DMS153 treated with DMSO at 0.1 percent for 48 hours (cell line): ENCODE measurements around the gene SERPINA7.
"Not testable (repeated sequence)": the region's sequence is repeated elsewhere in the genome, so short reads cannot be mapped to it uniquely, and the experiment has no call there.

Source experiments
- DNase-seq: peaks from one replicate; lab custom pipeline; 2025; ENCODE audit not compliant: unreplicated experiment; lab: John Stamatoyannopoulos, UW

SERPINA7 gene, protein sequence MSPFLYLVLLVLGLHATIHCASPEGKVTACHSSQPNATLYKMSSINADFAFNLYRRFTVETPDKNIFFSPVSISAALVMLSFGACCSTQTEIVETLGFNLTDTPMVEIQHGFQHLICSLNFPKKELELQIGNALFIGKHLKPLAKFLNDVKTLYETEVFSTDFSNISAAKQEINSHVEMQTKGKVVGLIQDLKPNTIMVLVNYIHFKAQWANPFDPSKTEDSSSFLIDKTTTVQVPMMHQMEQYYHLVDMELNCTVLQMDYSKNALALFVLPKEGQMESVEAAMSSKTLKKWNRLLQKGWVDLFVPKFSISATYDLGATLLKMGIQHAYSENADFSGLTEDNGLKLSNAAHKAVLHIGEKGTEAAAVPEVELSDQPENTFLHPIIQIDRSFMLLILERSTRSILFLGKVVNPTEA

DNA sequence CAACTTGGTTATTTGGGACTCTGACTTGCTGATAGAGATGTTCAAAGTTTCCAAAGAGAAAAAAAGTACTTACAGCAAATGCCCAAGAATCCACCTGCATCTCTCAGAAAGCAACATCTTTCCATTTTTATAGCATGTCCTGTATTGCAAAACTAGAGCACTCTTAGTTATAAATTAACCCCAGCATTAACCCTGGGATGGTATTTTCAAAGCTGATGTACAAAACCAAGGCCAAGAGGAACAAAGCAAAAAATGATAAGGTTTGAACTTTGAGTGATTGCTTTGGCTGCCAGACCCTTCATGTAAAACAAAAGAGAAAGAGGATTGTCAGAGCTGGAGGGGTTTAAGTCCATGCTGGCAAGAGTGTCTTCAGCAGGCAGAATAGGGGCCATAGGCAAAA lies at the start of gene SERPINA7:
Gene SERPINA7, minus strand, starts transcription at position 103 of the 400 bp plus-strand sequence. CDS start 1,669 bp downstream, outside the sequence.
- DNase-seq = no peak

DNA sequence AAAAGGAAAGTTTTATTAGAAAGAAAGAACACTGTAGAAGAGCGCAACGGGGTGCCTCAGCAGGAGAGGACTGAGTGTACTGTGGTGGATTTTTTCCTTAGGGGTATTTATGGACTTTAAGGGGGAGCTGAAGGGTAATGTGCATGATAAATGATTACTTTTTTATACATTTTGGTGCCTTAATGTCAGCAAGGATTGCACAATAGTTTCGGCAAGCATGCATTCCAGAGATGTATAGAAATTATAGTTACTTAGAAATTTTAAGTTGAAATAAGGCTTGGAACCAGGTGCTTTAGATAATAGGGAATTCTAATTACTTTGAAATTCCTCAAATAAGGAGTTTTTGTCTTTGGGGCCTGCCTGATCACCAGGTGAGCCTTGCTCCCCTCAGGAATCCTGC lies 30.5 kb upstream of the SERPINA7 start:
- DNase-seq = no peak

DNA sequence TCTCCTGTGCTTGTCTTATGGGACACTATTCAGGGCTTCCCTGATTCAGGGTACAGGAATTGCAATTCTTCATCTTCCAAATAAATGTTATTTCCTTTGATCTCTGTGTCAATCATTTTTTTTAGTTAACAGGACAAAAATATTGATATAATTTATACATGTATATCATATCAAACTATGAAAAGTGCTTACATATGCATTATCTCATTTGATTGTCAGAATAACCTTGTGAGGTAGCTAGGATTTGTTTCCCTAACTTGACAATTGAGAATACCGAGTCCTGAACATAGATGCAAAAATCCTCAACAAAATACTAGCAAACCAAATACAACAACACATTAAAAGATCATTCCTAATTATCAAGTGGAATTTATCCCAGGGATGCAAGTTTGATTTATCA lies 11.5 kb upstream of the SERPINA7 start:
- DNase-seq = no peak

DNA sequence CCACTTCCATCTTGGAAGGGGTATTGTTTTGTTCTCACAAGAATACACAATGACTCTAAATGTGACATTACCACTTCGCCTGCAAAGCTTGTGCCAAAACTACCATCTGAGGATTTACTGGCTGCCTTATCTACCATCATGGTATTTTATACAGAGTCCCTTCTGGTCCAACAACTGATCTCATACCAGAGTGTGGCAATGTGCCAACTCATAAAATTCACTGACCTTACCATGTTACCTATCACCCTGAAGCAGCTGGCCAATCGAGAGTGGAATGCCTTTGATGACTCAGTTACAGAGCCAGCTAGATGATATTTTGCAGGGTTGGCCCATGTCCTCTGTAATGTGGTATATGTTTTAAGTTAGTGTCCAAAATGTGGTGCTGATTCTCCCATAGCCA lies 3.8 kb upstream of the SERPINA7 start:
- no peak for DNase-seq

DNA sequence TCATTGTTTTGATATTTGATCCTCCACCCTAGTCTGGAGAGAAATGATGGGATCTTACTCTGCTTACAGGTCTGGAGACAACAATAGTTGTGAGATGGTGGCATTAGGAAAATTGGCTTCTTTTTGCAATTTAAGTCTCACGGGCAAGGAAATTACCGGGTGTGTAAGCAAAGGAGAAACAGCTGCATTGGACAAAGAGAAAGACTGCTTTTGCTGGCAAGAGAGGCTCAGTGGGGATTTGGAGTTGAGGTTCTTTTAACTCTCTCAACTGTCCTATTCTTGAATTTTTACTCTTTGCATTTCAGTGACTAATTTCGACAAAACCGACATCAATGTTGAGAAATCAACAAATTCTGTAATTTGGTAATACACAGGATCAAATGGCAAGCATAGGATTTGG lies 2.3 kb upstream of the SERPINA7 start:
- DNase-seq = no peak

DNA sequence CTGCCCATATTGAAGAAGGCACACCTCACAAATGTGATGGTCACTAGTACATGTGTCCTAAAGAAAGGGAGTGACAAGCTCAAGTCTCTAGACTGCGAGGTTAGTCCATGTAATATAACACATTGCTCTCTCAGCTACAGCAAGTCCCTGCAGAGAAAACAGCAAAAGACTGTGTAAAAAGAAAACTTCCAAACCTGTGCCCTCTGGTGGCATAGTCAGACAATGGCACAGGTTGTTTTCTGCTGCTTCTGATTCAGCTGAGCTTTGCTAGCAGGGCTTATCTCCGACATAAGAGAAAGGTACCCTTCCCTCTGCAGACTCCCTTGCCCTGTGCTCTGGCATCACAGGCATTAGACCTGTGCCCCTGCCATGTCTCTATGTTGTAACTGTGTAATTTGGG lies 1.4 kb upstream of the SERPINA7 start:
- no peak for DNase-seq

DNA sequence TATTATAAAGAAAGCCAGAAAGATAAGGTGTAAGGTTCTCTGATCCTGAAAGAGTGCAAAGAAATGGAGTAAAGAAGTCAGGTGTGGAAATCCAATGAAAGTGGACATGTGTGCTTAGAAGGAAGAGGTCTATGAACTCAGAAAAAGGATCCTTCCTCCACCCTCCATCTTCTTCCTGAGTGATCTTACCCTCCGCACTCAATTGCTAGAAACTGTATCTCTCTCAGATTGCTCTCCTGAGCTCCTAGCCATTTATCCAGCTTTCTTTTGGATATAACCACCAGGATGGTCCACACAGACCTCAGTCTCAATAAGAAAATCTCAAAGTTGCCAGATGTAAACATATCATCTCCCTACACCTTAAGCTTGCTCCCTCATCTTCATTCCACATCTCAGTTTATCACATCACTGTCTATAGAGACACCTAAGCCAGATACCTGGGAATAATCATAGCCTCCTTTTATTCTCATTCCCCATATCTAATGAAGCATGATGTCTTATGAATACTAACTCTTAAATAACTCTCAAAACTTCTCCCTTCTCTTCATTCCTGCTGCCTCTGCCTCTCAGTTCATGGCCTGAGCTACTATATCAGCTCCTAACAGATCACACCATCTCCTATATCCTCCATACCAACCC lies 573 bp downstream of the SERPINA7 start:
- no peak for DNase-seq

DNA sequence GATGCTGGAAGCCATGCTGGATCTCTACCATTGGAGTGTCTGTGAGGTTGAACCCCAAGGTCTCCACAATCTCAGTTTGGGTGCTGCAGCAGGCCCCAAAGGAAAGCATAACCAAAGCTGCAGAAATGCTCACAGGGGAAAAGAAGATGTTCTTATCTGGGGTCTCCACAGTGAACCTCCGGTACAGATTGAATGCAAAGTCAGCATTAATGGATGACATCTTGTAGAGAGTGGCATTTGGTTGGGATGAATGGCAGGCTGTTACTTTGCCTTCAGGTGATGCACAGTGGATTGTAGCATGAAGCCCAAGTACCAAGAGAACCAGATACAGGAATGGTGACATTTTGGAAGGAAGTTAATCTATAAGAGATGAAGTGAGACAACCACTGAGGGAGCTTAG lies 1.8 kb downstream of the SERPINA7 start:
- DNase-seq = no peak

DNA sequence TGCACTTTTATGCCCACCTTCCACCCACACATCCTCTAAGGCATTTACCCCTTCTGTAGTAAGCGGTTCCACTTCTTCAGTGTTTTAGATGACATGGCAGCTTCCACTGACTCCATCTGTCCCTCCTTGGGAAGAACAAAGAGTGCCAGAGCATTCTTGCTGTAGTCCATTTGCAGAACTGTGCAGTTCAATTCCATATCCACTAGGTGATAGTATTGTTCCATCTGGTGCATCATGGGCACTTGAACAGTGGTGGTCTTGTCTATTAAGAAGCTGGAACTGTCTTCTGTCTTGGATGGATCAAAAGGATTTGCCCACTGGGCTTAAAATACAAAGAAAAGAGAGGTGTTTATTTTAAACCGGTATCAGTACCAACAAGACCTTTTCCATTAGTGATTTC lies 3.5 kb downstream of the SERPINA7 start:
- no peak for DNase-seq

DNA sequence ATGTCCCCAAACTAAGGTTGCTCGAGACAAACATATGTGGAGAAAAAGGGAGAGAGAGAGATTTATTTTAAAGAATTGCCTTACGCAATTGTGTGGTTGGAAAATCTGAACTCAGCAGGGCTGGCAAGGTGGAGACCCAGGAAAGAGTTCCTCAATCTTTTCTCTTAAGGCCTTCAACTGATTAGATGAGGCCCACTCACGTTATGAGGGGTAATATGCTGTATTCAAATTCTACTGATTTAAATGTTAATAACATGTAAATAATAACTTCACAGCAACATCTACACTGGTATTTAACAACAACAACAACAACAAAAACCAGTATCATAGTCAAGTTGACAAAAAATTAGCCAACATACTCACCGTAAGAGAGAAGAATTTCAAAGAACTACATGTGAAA lies 14.6 kb downstream of the SERPINA7 start:
- DNase-seq = no peak

DNA sequence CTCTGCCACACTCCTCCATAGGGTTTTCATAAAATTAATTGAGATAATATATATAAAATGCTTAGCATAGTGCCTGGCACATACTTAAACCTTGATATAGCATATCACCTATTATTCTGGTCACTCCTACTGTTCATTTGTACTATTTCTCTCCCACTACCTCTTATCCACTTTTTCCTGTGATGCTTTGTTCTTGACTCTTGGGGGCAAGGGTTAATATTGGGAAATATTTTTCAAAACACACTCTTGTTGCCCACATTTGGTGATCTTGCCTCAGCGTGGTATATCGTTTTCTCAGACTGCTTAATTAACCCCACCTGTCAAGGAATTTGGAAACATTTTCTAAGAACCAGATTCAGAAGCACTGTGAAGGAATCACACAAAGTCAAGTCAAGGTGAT lies 16.3 kb downstream of the SERPINA7 start:
- DNase-seq = no peak

DNA sequence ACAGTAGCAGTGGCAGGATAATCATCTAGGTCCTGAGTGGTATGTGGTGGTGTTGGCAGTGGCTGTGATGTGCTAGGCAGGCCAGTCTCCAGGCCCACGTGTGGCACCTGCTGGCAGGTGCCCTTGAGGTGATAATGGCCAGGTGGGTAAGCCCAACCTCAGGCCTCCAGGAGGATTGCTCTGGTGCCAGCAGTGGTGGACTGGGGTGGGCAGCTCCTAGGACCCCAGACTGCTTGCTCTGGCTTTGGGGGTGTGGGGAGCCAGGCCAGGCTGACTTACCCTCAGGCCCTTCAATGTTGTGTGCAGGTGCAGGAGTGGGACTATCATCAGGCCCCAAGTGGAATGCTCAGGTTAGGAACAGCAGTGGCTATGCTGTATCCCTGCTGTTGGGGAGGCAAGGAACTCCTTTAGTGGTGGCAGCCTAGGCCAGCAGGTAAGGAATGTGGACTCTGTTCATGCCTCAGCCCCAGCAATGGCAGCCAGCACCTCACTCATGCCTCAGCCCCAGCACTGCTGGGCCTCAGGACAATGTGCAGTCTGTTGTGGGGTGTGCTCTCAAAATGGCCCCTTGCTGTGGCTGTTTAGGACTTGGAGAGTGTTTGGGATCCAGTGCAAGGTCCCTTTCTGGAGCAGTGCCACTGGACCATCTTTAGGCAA lies 24.3 kb downstream of the SERPINA7 start:
- DNase-seq = no peak

DNA sequence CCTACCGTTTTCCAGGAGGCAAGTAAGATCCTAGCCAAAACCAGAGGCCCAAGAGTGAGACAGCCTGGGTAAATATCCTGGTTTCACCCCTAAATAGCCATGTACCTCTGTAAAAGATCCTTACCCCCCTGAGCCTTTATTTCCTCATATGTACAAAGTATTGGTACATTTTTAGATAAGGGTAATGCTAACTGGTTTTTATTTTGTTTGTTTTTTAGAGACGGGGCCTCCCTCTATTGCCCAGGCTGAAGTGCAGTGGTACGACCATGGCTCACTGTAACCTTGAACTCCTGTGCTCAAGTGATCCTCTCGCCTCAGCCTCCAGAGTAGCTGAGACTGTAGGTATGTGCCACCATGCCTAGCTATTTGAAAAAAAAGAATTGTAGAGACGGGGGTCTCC lies 29.4 kb downstream of the SERPINA7 start:
- no peak for DNase-seq

DNA sequence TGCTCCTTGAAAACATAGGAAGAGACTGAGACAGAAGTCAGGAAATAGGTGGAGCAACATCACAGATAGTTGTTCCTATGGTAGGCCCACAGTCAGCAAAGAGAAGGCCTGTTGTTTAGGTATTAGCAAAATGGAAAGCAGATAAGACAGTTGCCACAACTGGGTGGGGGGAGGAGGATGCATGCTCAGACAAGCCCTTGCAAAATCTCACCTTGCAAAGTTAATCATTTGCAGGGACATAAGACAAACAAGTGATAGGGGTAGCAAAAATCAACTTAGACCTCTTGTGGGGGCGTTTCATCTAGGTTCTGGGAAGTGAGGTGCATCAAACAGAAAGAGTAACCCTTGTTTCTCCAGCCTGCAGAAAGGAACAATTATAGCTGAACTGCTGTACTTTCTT lies 30.7 kb downstream of the SERPINA7 start:
- DNase-seq = no peak

DNA sequence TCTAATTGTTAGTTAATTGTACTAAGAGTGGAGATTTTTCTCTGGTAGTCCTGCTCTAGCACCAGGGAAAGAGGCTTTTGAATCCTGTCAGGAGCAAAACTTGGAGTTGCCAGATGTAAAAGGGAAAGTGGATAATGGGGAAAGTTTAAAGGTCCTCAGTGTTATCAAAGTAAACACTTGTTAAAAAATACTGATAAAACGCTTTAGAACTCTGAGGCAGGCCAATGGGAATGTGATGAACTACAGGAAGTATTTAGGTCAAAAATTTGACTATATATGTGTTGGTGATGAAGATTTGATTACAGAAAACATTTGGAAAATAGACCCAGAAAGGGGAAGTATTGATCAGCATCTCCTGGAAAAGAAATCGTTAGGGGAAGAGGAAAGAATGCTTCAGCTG lies 32.8 kb downstream of the SERPINA7 start:
- no peak for DNase-seq

DNA sequence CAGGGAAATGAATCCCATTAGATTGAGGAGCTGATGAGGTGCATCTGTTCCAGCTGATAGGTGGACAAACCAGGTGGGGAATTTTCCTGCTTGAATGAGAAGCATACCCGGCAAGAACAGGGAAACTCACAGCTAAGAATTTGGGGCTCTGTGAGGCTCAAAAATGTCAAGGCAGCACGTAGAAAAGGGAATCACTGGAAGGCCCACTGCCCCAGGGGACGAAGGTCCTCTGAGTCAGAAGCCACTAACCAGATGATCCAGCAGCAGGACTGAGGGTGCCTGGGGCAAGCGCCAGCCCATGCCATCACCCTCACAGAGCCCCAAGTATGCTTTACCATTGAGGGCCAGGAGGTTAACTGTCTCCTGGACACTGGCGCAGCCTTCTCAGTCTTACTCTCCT lies 37.9 kb downstream of the SERPINA7 start:
- DNase-seq = not testable (repeated sequence)

DNA sequence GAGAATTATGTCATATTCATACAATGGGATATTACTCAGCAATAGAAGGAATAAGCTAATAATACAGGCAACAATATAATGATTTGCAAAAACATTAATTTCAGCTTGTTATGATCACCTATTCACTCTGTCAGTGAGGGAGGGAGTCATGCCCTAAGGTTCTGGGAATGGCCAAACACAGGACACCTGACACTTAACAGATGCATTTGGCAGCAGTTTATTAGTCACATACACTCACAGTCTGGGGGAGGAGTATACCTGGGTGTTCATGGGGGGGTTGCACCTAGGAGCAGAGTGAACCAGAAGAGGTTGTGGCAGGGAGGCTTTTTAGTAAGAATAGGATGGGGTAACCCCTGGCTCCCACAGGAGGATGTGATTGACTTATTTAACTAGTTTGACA lies 38.3 kb downstream of the SERPINA7 start:
- no peak for DNase-seq

DNA sequence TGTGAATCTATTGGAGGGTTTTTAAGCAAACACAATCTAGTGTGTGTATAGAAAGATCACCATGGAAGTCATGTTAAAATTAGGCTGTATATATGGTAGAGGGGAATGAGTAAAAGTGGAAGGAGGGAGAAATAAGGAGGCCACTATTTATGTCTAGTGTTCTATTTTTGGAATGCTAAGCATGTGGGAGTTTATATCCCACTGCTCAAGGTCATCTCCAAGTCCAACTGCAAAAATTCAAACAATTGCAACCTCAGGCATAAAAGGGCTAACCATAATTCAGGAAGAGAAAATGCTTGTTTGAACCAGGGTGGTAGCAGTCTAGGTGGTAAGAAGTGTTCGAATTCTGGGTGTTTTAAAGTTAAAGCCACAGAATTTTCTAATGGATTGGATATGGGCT lies 39.2 kb downstream of the SERPINA7 start:
- no peak for DNase-seq

DNA sequence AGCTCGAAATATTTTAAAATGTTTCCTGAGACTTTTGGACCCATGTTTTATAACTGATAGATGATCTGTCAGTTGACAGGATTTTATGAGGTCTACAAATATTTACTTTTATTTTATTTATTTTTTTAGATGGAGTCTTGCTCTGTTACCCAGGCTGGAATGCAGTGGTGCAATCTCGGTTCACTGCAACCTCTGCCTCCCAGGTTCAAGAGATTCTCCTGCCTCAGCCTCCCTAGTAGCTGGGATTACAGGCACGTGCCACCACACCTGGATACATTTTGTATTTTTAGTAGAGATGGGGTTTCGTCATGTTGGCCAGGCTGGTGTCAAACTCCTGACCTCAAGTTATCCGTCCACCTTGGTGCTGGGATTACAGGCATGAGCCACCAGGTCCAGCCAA lies 50.0 kb downstream of the SERPINA7 start:
- not testable (repeated sequence) for DNase-seq
